ENCODE measurements around the gene PI16. TPM values are rescaled to one million over a fixed set of nuclear protein-coding genes. Genes with fewer than 3 reads are reported as not detected.

Gene PI16
- total and polyA plus RNA-seq, 2 of the 13 experiments (the other 11 are each of a cell fraction or from before 2014, with no cell fraction given) = not detected

DNA sequence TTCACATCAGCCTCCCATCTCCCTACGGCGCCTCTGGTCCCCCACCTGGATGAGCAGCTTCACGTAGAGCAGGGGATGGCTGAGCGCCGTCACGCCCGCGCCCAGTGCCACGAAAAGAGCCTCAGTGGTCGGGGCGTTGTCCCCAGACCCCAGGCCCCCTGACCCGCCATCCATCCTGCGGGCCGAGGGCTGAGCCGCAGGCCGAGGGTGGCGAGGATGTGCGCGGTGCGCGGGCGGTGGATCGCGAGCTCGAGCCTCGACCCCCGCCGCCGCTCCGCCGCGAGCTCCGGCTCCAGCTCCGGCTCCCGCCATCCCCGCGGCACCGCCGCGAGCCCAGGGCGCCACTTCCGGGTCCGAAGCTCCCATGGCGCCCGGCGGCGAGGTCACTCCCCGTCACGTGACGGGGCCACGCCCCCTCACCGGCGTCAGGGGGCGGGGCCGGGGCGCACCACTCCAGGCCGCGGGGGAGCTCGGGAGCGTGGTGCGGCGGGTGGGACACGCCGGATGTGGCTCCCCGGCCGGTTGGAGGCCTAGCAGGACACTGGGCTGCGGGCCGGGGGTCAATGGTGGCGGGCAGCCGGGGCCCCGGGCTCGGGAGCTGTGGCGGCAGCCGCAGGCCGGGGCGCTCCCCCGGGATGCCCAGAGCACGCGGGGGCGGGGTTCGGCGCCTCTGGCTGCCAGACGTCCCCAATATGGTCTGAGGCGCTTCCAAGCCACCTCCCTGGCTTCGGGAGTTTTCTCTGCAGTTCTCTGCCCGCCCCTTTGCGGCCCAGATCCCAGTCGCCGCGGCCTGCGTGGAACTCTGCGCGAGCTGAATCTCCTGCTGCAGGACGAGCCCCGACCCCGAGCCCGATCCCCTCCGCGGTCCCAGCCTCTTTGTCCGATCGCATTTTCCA is 31.5 kb downstream of the PI16 start, which contains the start of gene MTCH1 (continued):
- TF ChIP-seq, protein P1, sequence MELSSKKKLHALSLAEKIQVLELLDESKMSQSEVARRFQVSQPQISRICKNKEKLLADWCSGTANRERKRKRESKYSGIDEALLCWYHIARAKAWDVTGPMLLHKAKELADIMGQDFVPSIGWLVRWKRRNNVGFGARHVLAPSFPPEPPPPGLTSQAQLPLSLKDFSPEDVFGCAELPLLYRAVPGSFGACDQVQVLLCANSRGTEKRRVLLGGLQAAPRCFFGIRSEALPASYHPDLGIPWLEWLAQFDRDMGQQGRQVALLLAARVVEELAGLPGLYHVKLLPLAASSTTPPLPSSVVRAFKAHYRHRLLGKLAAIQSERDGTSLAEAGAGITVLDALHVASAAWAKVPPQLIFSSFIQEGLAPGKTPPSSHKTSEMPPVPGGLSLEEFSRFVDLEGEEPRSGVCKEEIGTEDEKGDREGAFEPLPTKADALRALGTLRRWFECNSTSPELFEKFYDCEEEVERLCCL (CRISPR knock-in tag; IDR thresholded peaks at IDR 0.05; ENCODE audit: borderline replicate concordance) = no peak
- TF ChIP-seq MAFF (IDR thresholded peaks at IDR 0.05; ENCODE audit: low read depth, low read length) (no peak), FOXA1 (IDR thresholded peaks at IDR 0.05) (no peak), FOXA1 (CRISPR knock-in tag; IDR thresholded peaks at IDR 0.05) (no peak), ZNF343 (CRISPR knock-in tag; IDR thresholded peaks at IDR 0.05) (peak; percentile 88), KLF16 (CRISPR knock-in tag; IDR thresholded peaks at IDR 0.05) (peak in 1 of 2 experiments; percentile 83; a peak in 2 of 4 replicates), ZNF367 (CRISPR knock-in tag; IDR thresholded peaks at IDR 0.05; ENCODE audit: borderline replicate concordance) (no peak), SRSF4 (IDR thresholded peaks at IDR 0.05; ENCODE audit: low read depth, low read length, poor library complexity, severe bottlenecking) (peak; percentile 36), TARDBP (CRISPR knock-in tag; IDR thresholded peaks at IDR 0.05) (peak; percentile 72; the same call in 1 of the 2 replicates), TOPORS (CRISPR knock-in tag; IDR thresholded peaks at IDR 0.05) (no peak), ZNF382 (CRISPR knock-in tag; IDR thresholded peaks at IDR 0.05; ENCODE audit: borderline replicate concordance) (no peak), NFE2L2 (IDR thresholded peaks at IDR 0.05; ENCODE audit: low read length) (no peak), MEF2D (CRISPR knock-in tag; IDR thresholded peaks at IDR 0.05) (0 out of 2 replicates have a peak, but pooled peaks have one; percentile 26), SMC3 (IDR thresholded peaks at IDR 0.05; ENCODE audit: low read length) (no peak), ZFP36L2 (CRISPR knock-in tag; IDR thresholded peaks at IDR 0.05) (no peak; the same call in 1 of the 2 replicates), STAG1 (CRISPR knock-in tag; IDR thresholded peaks at IDR 0.05) (no peak), ZNF792 (CRISPR knock-in tag; IDR thresholded peaks at IDR 0.05) (peak; percentile 89)
- TF ChIP-seq, protein P2, sequence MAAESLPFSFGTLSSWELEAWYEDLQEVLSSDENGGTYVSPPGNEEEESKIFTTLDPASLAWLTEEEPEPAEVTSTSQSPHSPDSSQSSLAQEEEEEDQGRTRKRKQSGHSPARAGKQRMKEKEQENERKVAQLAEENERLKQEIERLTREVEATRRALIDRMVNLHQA (CRISPR knock-in tag; IDR thresholded peaks at IDR 0.05) = no peak
- TF ChIP-seq, protein P3, sequence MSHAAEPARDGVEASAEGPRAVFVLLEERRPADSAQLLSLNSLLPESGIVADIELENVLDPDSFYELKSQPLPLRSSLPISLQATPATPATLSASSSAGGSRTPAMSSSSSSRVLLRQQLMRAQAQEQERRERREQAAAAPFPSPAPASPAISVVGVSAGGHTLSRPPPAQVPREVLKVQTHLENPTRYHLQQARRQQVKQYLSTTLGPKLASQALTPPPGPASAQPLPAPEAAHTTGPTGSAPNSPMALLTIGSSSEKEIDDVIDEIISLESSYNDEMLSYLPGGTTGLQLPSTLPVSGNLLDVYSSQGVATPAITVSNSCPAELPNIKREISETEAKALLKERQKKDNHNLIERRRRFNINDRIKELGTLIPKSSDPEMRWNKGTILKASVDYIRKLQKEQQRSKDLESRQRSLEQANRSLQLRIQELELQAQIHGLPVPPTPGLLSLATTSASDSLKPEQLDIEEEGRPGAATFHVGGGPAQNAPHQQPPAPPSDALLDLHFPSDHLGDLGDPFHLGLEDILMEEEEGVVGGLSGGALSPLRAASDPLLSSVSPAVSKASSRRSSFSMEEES (CRISPR knock-in tag; IDR thresholded peaks at IDR 0.05) = peak; percentile 70; the same call in 1 of the 2 replicates
- TF ChIP-seq, protein P4, sequence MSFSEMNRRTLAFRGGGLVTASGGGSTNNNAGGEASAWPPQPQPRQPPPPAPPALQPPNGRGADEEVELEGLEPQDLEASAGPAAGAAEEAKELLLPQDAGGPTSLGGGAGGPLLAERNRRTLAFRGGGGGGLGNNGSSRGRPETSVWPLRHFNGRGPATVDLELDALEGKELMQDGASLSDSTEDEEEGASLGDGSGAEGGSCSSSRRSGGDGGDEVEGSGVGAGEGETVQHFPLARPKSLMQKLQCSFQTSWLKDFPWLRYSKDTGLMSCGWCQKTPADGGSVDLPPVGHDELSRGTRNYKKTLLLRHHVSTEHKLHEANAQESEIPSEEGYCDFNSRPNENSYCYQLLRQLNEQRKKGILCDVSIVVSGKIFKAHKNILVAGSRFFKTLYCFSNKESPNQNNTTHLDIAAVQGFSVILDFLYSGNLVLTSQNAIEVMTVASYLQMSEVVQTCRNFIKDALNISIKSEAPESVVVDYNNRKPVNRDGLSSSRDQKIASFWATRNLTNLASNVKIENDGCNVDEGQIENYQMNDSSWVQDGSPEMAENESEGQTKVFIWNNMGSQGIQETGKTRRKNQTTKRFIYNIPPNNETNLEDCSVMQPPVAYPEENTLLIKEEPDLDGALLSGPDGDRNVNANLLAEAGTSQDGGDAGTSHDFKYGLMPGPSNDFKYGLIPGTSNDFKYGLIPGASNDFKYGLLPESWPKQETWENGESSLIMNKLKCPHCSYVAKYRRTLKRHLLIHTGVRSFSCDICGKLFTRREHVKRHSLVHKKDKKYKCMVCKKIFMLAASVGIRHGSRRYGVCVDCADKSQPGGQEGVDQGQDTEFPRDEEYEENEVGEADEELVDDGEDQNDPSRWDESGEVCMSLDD (CRISPR knock-in tag; IDR thresholded peaks at IDR 0.05; ENCODE audit: borderline replicate concordance) = no peak
- TF ChIP-seq, protein P5, sequence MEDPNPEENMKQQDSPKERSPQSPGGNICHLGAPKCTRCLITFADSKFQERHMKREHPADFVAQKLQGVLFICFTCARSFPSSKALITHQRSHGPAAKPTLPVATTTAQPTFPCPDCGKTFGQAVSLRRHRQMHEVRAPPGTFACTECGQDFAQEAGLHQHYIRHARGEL (CRISPR knock-in tag; IDR thresholded peaks at IDR 0.05) = 0 out of 2 replicates have a peak, but pooled peaks have one; percentile 55
- TF ChIP-seq, protein P6, sequence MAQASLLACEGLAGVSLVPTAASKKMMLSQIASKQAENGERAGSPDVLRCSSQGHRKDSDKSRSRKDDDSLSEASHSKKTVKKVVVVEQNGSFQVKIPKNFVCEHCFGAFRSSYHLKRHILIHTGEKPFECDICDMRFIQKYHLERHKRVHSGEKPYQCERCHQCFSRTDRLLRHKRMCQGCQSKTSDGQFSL (CRISPR knock-in tag; IDR thresholded peaks at IDR 0.05) = 0 out of 2 replicates have a peak, but pooled peaks have one; percentile 27

All from HepG2 (cell line).